OCI-LY3 (cell line): ENCODE data around the gene ZDHHC14.

ENCODE experiments used
- H2AFZ ChIP-seq: fragments of 200-600, 300-600 bp; shearing (Covaris generic); 2 replicates; pipeline ENCODE4 v1.6.0; 2014; ENCODE audit warnings: antibody characterized with exemption, low read depth, low read length
- H3K27ac ChIP-seq: fragments of 200-600, 300-600 bp; sonication (generic); 2 replicates; pipeline ENCODE4 v1.5.1; 2014; ENCODE audit warnings: mild to moderate bottlenecking, low read length, moderate library complexity, mixed read lengths
- H3K27me3 ChIP-seq: fragments of 200-600, 300-600 bp; sonication (generic); 2 replicates; pipeline ENCODE4 v1.6.1; 2014; ENCODE audit warnings: low read depth, low read length, mixed read lengths
- H3K36me3 ChIP-seq: fragments of 200-600, 300-600 bp; sonication (generic); replicated peaks from 2 replicates; pipeline ENCODE3; 2014; ENCODE audit warnings: low read depth, low read length, mixed read lengths
- H3K4me1 ChIP-seq: fragments of 300-600, 200-600 bp; sonication (generic); 2 replicates; pipeline ENCODE4 v1.6.1; 2014; ENCODE audit warnings: low read length, mixed read lengths
- H3K4me2 ChIP-seq: fragments of 200-600, 300-600 bp; sonication (generic); 2 replicates; pipeline ENCODE4 v1.6.1; 2014; ENCODE audit warnings: low read length, mixed read lengths
- H3K4me3 ChIP-seq: fragments of 300-600, 200-600 bp; sonication (generic); 2 replicates; pipeline ENCODE4 v1.5.1; 2014; ENCODE audit warnings: antibody characterized with exemption, mild to moderate bottlenecking, low read length, moderate library complexity
- H3K79me2 ChIP-seq: fragments of 300-600, 200-600 bp; shearing (Covaris generic); 2 replicates; pipeline ENCODE4 v1.6.1; 2014; ENCODE audit warnings: mild to moderate bottlenecking, low read length, mixed read lengths
- H3K9ac ChIP-seq: fragments of 300-600, 200-600 bp; shearing (Covaris generic); 2 replicates; pipeline ENCODE4 v1.6.0; 2014; ENCODE audit warnings: mild to moderate bottlenecking, low read length, moderate library complexity
- H3K9me3 ChIP-seq: fragments of 200-600, 300-600 bp; shearing (Covaris generic); 2 replicates; pipeline ENCODE4 v1.6.1; 2014; ENCODE audit warnings: low read length, mixed read lengths; ENCODE audit not compliant: insufficient read depth
- H4K20me1 ChIP-seq: fragments of 200-600, 300-600 bp; sonication (generic); 2 replicates; pipeline ENCODE4 v1.6.1; 2016; ENCODE audit warnings: low read length, mixed read lengths; ENCODE audit not compliant: insufficient read depth
- EZH2phosphoT487 ChIP-seq: fragments of 200-600 bp; shearing (Covaris generic); IDR thresholded peaks from 2 replicates; pipeline ENCODE4 v1.6.1; 2018; ENCODE audit warnings: antibody characterized with exemption, mixed run types, low read depth
- TF ChIP-seq, protein P1 (sequence below): fragments of 200-600, 300-600 bp; sonication (generic); IDR thresholded peaks from 2 replicates; pipeline ENCODE4 v1.5.1; 2014; ENCODE audit warnings: antibody characterized with exemption, low read length, low read depth

ZDHHC14 gene

GRCh38 chr6:157528931-157529653 lies 148.1 kb downstream of the ZDHHC14 start:
- Histone ChIP-seq H3K4me2 (no peak overlapping the region), H3K9me3 (no peaks in the 10 kb centered on the region), H3K4me3 (no peak overlapping the region), H4K20me1 (no peaks in the 10 kb centered on the region), H3K9ac (no peak overlapping the region), H3K36me3 (no peaks in the 10 kb centered on the region), H3K4me1 (no peaks in the 10 kb centered on the region), H3K27me3 (no peaks in the 10 kb centered on the region), H2AFZ (no peak overlapping the region), H3K79me2 (no peaks in the 10 kb centered on the region), H3K27ac (no peak overlapping the region)
- TF ChIP-seq, protein P1, sequence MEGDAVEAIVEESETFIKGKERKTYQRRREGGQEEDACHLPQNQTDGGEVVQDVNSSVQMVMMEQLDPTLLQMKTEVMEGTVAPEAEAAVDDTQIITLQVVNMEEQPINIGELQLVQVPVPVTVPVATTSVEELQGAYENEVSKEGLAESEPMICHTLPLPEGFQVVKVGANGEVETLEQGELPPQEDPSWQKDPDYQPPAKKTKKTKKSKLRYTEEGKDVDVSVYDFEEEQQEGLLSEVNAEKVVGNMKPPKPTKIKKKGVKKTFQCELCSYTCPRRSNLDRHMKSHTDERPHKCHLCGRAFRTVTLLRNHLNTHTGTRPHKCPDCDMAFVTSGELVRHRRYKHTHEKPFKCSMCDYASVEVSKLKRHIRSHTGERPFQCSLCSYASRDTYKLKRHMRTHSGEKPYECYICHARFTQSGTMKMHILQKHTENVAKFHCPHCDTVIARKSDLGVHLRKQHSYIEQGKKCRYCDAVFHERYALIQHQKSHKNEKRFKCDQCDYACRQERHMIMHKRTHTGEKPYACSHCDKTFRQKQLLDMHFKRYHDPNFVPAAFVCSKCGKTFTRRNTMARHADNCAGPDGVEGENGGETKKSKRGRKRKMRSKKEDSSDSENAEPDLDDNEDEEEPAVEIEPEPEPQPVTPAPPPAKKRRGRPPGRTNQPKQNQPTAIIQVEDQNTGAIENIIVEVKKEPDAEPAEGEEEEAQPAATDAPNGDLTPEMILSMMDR: no peak
- TF ChIP-seq EZH2phosphoT487: no peak

GRCh38 chr6:157529654-157530039 lies 148.7 kb downstream of the ZDHHC14 start:
- H3K27me3 ChIP-seq: no peaks in the 10 kb centered on the region
- H3K9me3 ChIP-seq: no peaks in the 10 kb centered on the region
- H3K9ac ChIP-seq: no peak overlapping the region
- H3K27ac ChIP-seq: no peak overlapping the region
- no peak overlapping the region for H3K4me2 ChIP-seq
- no peak overlapping the region for H2AFZ ChIP-seq
- H3K4me3 ChIP-seq: no peak overlapping the region
- H3K36me3 ChIP-seq: no peaks in the 10 kb centered on the region
- no peaks in the 10 kb centered on the region for H3K4me1 ChIP-seq
- TF ChIP-seq EZH2phosphoT487: no peak
- TF ChIP-seq, protein P1: no peak
- no peaks in the 10 kb centered on the region for H4K20me1 ChIP-seq
- no peaks in the 10 kb centered on the region for H3K79me2 ChIP-seq

DNA sequence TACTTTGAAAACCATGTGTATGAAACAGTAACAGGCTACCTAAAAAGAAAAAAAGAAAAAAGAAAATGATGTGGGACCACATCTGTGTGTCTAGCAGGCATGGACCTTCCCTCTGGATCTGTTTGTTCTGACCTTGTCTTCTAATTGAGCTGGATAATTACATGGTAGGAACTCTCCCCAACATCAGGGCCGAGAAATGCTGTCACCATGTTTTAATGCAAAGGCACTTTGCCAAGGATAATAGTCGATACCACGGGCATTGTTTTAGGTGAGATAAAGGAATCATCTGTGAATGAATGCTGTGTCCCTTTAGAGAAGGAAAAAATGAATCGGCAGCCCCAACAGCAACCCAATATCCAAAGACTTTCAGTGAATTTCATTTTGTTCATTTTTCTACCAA lies 149.1 kb downstream of the ZDHHC14 start:
- no peaks in the 10 kb centered on the region for H3K79me2 ChIP-seq
- H2AFZ ChIP-seq: no peak overlapping the region
- no peaks in the 10 kb centered on the region for H4K20me1 ChIP-seq
- no peak for TF ChIP-seq EZH2phosphoT487
- TF ChIP-seq, protein P1: no peak
- H3K9me3 ChIP-seq: no peaks in the 10 kb centered on the region
- no peak overlapping the region for H3K9ac ChIP-seq
- no peak overlapping the region for H3K4me3 ChIP-seq
- H3K27ac ChIP-seq: no peak overlapping the region
- H3K4me1 ChIP-seq: no peaks in the 10 kb centered on the region
- H3K36me3 ChIP-seq: no peaks in the 10 kb centered on the region
- no peak overlapping the region for H3K4me2 ChIP-seq
- no peaks in the 10 kb centered on the region for H3K27me3 ChIP-seq

DNA sequence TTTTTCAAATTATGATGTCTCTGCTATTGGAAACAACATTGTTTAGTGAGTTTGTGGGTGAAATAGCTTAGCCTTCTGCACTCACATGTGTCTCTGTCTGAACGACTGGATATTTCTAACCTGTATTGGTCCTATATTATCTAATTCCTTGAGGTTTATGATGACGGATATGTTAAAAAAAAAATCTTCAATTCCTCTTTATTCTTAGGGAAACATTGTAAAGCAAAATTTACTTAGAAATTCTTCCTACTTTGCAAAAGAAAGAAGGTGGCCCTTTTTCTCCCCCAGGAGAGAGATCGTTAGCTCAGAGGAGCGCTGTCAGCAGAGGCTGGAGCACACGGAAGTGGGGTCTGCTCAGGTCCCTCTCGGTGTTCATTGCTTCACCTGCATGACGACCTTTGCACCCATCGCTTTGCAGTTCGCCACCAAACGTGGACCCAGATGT lies 149.8 kb downstream of the ZDHHC14 start:
- Histone ChIP-seq H3K36me3 (no peaks in the 10 kb centered on the region), H3K27me3 (no peaks in the 10 kb centered on the region), H2AFZ (no peak overlapping the region), H3K4me1 (peaks cover 3% of the 10 kb centered on the region), H3K9me3 (no peaks in the 10 kb centered on the region), H3K27ac (no peak overlapping the region), H4K20me1 (no peaks in the 10 kb centered on the region), H3K4me2 (no peak overlapping the region), H3K9ac (no peak overlapping the region), H3K4me3 (no peak overlapping the region), H3K79me2 (no peaks in the 10 kb centered on the region)
- no peak for TF ChIP-seq EZH2phosphoT487
- TF ChIP-seq, protein P1: no peak
